Stomach (tissue), 8 donors: Measurements from ENCODE around the gene LRMDA. TPM values are rescaled to one million over a fixed set of nuclear protein-coding genes. Genes with fewer than 3 reads are reported as not detected.

Source experiments
- polyA plus RNA-seq, 3 donors: library from polyadenylated mRNA; stranded (reverse); fragments of 200-250 nt; gene quantifications; one replicate each; pipeline ENCODE4 v1.2.3, GENCODE V29; 2013
- small RNA-seq, 4 donors: library from RNA; depleted of rRNA; stranded (forward); fragments of <200 nt; gene quantifications; one replicate each; pipeline ENCODE3, GENCODE V24; 2016
- total RNA-seq, 5 donors: library from RNA; depleted of rRNA; stranded (reverse); fragments of >200 nt; gene quantifications; one replicate each; pipeline versions ENCODE4 v1.1.0 to v1.2.3, GENCODE V29; 2014 to 2016
- donor health status: healthy with polysubstance abuse.
- donor health status: Bipolar disorder and iron deficiency.
- donor health status: healthy.

The LRMDA gene
- total and polyA plus RNA-seq, 8 donors, result 1.3 to 30.2 (median 13.6) TPM; not detected in 1

Small RNA genes lying within 50 kb of the gene (small RNA-seq; reads per million reads assigned to genes)
- gene MIR606 (0 reads per million in 4 donors), gene RN7SL518P (0 reads per million in 4 donors), gene RNU6-673P (0 reads per million in 4 donors)

Other genes with a start within 250 kb of the LRMDA start
- gene VDAC2, start 220.8 kb upstream of the LRMDA start, total RNA-seq, result 100 to 1,000 TPM in 3 of 5 donors, 10 to 100 TPM in 2; 44.3 to 149 (median 128) TPM
- gene VDAC2, start 220.8 kb upstream of the LRMDA start, polyA plus RNA-seq, result 100 to 1,000 TPM; 140 to 202 (median 168) TPM
- 100 to 1,000 TPM in 2 of 5 donors, 10 to 100 TPM in 3; 15.4 to 446 (median 71.4) TPM for gene COMTD1, start 195.7 kb upstream of the LRMDA start, total RNA-seq
- gene COMTD1, start 195.7 kb upstream of the LRMDA start, polyA plus RNA-seq, result 100 to 1,000 TPM; 119 to 173 (median 137) TPM
- gene ZNF503, start 29.9 kb upstream of the LRMDA start, total RNA-seq, result 10 to 100 TPM in 2 of 5 donors, 1 to 10 TPM in 3; 3.5 to 24.1 (median 8.2) TPM
- 10 to 100 TPM; 10.5 to 16.2 (median 15.1) TPM for gene ZNF503, start 29.9 kb upstream of the LRMDA start, polyA plus RNA-seq